CD4-positive, alpha-beta T cell treated with Interleukin-10 for 1 hour (primary cell): ENCODE measurements around the gene CDH7.

Source experiments
- DNase-seq: peaks from one replicate; pipeline ENCODE4 v3.0.0-alpha.2; 2020

CDH7 gene

GRCh38 chr18:65924904-65925303 lies 174.1 kb downstream of the CDH7 start:
- DNase-seq = no peak

- no peak for DNase-seq
Observed at GRCh38 chr18:65934874-65935273, 184.1 kb downstream of the CDH7 start.

GRCh38 chr18:65936678-65937077 lies 185.9 kb downstream of the CDH7 start:
- DNase-seq = no peak

- no peak for DNase-seq
Observed at GRCh38 chr18:65937180-65937579, 186.4 kb downstream of the CDH7 start.

- DNase-seq = no peak
Observed at GRCh38 chr18:65938592-65939372, 188.0 kb downstream of the CDH7 start.
